Epithelial cell of proximal tubule (primary cell): ENCODE results near the gene PLXNC1. TPM values are rescaled to one million over a fixed set of nuclear protein-coding genes. Genes with fewer than 3 reads are reported as not detected.

ENCODE experiments used
- DNase-seq: peaks from one replicate; pipeline ENCODE4 v3.0.0-alpha.2; 2011; ENCODE audit warnings: low read depth
- H3K4me3 ChIP-seq: 2 replicates; pipeline ENCODE4 v1.5.1; 2011; ENCODE audit warnings: low read depth, mild to moderate bottlenecking, low read length
- CTCF ChIP-seq: conservative IDR thresholded peaks from 2 replicates; pipeline ENCODE4 v1.5.1; 2012; ENCODE audit warnings: low read depth, mild to moderate bottlenecking, low read length
- total RNA-seq: library from RNA; depleted of rRNA; stranded (reverse); fragments of >200 nt; gene quantifications from 2 replicates; pipeline ENCODE4 v1.2.3, GENCODE V29; 2015

The PLXNC1 gene
- total RNA-seq, 1 donor from 2014 or later = 0.06 TPM

- DNase-seq = no peak
- TF ChIP-seq CTCF = no peak
- H3K4me3 ChIP-seq = no peak overlapping the region
Observed at GRCh38 chr12:94287245-94287628, 138.9 kb downstream of the PLXNC1 start.

- no peak for TF ChIP-seq CTCF
- H3K4me3 ChIP-seq = no peak overlapping the region
- DNase-seq = no peak
Observed at GRCh38 chr12:94289461-94290312, 141.3 kb downstream of the PLXNC1 start.

GRCh38 chr12:94290353-94290752 lies 142.0 kb downstream of the PLXNC1 start:
- TF ChIP-seq CTCF = no peak
- no peak overlapping the region for H3K4me3 ChIP-seq
- DNase-seq = no peak

GRCh38 chr12:94297096-94297699 lies 148.8 kb downstream of the PLXNC1 start:
- no peak overlapping the region for H3K4me3 ChIP-seq
- TF ChIP-seq CTCF = no peak
- DNase-seq = no peak

GRCh38 chr12:94297876-94298505 lies 149.6 kb downstream of the PLXNC1 start:
- TF ChIP-seq CTCF = no peak
- no peak for DNase-seq
- no peak overlapping the region for H3K4me3 ChIP-seq

GRCh38 chr12:94299846-94300245 lies 151.5 kb downstream of the PLXNC1 start:
- no peak overlapping the region for H3K4me3 ChIP-seq
- DNase-seq = no peak
- no peak for TF ChIP-seq CTCF
